Measurements from ENCODE around the gene S100A2. TPM values are rescaled to one million over a fixed set of nuclear protein-coding genes. Genes with fewer than 3 reads are reported as not detected.

The S100A2 gene
- total RNA-seq, 1 experiment from 2014 or later, result 373 TPM

DNA sequence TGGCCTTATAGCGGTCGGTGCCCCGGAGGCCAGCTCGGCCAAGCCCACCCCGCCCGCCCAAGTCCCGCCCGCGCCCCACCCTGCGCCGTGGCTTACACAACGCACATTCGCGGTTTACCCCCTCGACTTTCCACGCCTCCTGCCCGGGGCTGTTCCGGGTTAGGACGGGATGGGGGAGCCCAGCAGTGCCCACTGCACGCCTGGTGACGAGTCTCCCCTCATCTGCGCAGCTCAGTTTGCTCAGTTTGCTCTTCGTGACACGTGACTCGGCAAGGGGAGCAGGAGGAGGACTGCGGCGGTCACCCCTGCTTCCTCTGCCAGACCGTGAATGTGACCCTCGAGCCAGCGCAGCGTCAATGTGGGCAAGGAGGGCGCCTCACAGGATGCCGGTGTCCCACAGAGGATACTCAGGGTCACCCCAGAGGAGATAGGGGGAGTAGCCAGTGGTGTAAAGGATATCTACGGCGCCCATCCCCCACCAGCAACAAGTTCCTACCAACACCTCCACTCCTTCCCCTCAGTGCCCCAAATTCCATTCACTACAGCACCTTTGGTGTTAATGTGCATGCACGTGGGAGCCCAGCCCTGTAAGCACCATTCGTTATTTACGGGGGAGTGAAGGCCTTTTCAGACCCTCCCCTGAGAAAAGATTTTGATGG, 29.5 kb downstream of the S100A2 start:
- DNase-seq, result peak; percentile 94
- peak; percentile 19 for ATAC-seq
- Histone ChIP-seq H3K27ac (ENCODE audit: low read length) (peak overlapping the region; percentile 97), H3K27me3 (ENCODE audit: low read length) (no peaks in the 10 kb centered on the region), H3K4me3 (ENCODE audit: low read length) (peak overlapping the region; percentile 73), H3K9ac (ENCODE audit: low read length) (peak overlapping the region; percentile 95), H3K36me3 (ENCODE audit: low read depth, low read length) (peaks cover 12% of the 10 kb centered on the region), H3K4me2 (ENCODE audit: low read length) (peak overlapping the region; percentile 78), H3F3A (ENCODE audit: low read length, unreplicated experiment) (peaks cover 10% of the 10 kb centered on the region), H3K4me1 (ENCODE audit: insufficient read depth, low read length) (peaks cover 74% of the 10 kb centered on the region), H2AFZ (ENCODE audit: low read length) (0 out of 2 replicates have a peak overlapping the region, but pooled peaks have one; percentile 8), H3K9me3 (ENCODE audit: low read length) (no peaks in the 10 kb centered on the region), H4K20me1 (ENCODE audit: low read length) (0 out of 2 replicates have a peak, but pooled peaks cover 3% of the 10 kb centered on the region), H3K79me2 (ENCODE audit: low read length) (peaks cover 27% of the 10 kb centered on the region), H3K9me2 (replicated peaks; ENCODE audit: low read length) (no peaks in the 10 kb centered on the region)
- ChIA-PET POLR2A (ENCODE audit: unreplicated experiment) (interaction anchor here (0.6 to 4.6 kb wide), 8 partner anchors 28 to 428 kb away, joined by 3 to 47 read pairs (median 7); partner anchors contain the start of genes CHTOP and S100A16), CTCF (interaction anchor here (0.5 to 1.1 kb wide), 4 partner anchors 9 to 90 kb away, joined by 3 to 4 read pairs (median 3); no protein-coding TSS in a partner anchor)
- intact Hi-C loops (cut with micrococcal nuclease), result no loop called here
- TF ChIP-seq EZH2phosphoT487 (IDR thresholded peaks at IDR 0.05; ENCODE audit: borderline replicate concordance, low read length) (no peak), EZH2 (IDR thresholded peaks at IDR 0.05; ENCODE audit: low read length, unreplicated experiment) (no peak)
- TF ChIP-seq, protein P1, sequence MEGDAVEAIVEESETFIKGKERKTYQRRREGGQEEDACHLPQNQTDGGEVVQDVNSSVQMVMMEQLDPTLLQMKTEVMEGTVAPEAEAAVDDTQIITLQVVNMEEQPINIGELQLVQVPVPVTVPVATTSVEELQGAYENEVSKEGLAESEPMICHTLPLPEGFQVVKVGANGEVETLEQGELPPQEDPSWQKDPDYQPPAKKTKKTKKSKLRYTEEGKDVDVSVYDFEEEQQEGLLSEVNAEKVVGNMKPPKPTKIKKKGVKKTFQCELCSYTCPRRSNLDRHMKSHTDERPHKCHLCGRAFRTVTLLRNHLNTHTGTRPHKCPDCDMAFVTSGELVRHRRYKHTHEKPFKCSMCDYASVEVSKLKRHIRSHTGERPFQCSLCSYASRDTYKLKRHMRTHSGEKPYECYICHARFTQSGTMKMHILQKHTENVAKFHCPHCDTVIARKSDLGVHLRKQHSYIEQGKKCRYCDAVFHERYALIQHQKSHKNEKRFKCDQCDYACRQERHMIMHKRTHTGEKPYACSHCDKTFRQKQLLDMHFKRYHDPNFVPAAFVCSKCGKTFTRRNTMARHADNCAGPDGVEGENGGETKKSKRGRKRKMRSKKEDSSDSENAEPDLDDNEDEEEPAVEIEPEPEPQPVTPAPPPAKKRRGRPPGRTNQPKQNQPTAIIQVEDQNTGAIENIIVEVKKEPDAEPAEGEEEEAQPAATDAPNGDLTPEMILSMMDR (conservative IDR thresholded peaks at IDR 0.05; ENCODE audit: low read depth, low read length), result no peak
- BruUV-seq (replicated peaks), result TSS peak; percentile 10

DNA sequence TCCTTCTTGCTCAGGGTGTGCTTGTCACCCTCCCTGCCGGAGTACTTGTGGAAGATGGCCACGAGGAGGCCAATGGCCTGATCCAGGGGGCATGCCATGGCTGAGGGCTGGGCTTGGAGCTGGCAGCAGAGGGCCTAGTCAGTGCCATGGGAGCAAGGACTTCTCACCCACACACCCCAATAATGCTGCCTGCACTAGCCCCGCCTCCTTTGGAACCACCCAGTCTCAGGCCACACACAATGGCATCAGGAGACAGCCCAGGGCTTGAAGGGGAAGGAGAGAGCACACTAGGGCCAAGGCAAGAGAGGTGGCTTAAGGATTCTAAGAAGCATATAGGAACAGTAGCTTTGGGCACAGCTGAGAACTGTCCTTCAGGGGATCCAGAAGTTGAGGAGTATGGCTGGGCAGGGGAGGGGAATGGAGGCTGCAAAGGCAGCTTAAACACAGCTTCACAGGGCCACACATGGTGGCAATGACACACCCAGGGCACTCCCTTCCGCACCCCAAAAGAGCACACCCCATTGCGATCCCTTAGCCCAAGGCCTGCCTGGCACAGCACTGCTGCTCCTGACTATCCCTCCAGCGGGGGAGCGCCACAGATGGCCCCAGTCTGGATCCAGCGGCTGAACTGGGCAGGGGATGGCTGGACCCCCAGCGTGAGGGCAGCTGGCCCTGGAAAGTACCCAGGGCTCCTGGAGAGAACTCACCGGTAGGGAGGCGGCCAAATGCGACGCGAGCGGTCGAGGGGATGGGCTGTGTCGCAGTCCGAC, 30.2 kb downstream of the S100A2 start, which contains the start of gene S100A6:
Gene S100A6, minus strand, starts transcription at position 750 of the 770 bp plus-strand sequence. Its CDS starts 652 bp downstream, at position 98.
- H3K79me2 ChIP-seq (ENCODE audit: low read length), result peaks cover 27% of the 10 kb centered on the region
- intact Hi-C loops (cut with micrococcal nuclease), result no loop called here
- TF ChIP-seq, protein P1 (conservative IDR thresholded peaks at IDR 0.05; ENCODE audit: low read depth, low read length), result no peak
- no peak for TF ChIP-seq EZH2phosphoT487 (IDR thresholded peaks at IDR 0.05; ENCODE audit: borderline replicate concordance, low read length)
- no peak for TF ChIP-seq EZH2 (IDR thresholded peaks at IDR 0.05; ENCODE audit: low read length, unreplicated experiment)
- H3K9me2 ChIP-seq (replicated peaks; ENCODE audit: low read length), result no peaks in the 10 kb centered on the region
- no peaks in the 10 kb centered on the region for H3K9me3 ChIP-seq (ENCODE audit: low read length)
- POLR2A ChIA-PET (ENCODE audit: unreplicated experiment), result interaction anchor here (0.6 to 4.6 kb wide), 10 partner anchors 29 to 429 kb away, joined by 3 to 47 read pairs (median 6); partner anchors contain the start of genes CHTOP and S100A16
- no peaks in the 10 kb centered on the region for H3K27me3 ChIP-seq (ENCODE audit: low read length)
- H3K4me1 ChIP-seq (ENCODE audit: insufficient read depth, low read length), result peaks cover 67% of the 10 kb centered on the region
- H3K27ac ChIP-seq (ENCODE audit: low read length), result peak within 1 kb of the TSS; percentile 97
- H2AFZ ChIP-seq (ENCODE audit: low read length), result 0 out of 2 replicates have a peak within 1 kb of the TSS, but pooled peaks have one; percentile 8
- no peak for ATAC-seq
- peak within 1 kb of the TSS; percentile 95 for H3K9ac ChIP-seq (ENCODE audit: low read length)
- peaks cover 10% of the 10 kb centered on the region for H3F3A ChIP-seq (ENCODE audit: low read length, unreplicated experiment)
- H3K36me3 ChIP-seq (ENCODE audit: low read depth, low read length), result peaks cover 12% of the 10 kb centered on the region
- H3K4me3 ChIP-seq (ENCODE audit: low read length), result peak within 1 kb of the TSS; percentile 73
- BruUV-seq (replicated peaks), result TSS peak; percentile 62
- CTCF ChIA-PET, result interaction anchor here (0.8 to 1.1 kb wide), 4 partner anchors 10 to 32 kb away, joined by 3 to 16 read pairs (median 4); no protein-coding TSS in a partner anchor
- DNase-seq, result no peak
- H3K4me2 ChIP-seq (ENCODE audit: low read length), result peak within 1 kb of the TSS; percentile 84
- H4K20me1 ChIP-seq (ENCODE audit: low read length), result 0 out of 2 replicates have a peak, but pooled peaks cover 3% of the 10 kb centered on the region
